HUDEP-2 (cell line): ENCODE measurements around the gene TCEANC2.

Experiments
- DNase-seq, 76 experiments: peaks; one replicate each; lab custom pipeline; 2025; ENCODE audit not compliant: unreplicated experiment in 76 of 76; lab: John Stamatoyannopoulos, UW

The TCEANC2 gene

GRCh38 chr1:54110996-54111395, 57.6 kb downstream of the TCEANC2 start:
- no peak for DNase-seq

- DNase-seq: no peak
Observed at GRCh38 chr1:54111624-54112023, 58.2 kb downstream of the TCEANC2 start.

- DNase-seq: no peak
Observed at GRCh38 chr1:54112027-54112426, 58.6 kb downstream of the TCEANC2 start.

- DNase-seq: no peak
Observed at GRCh38 chr1:54112705-54113368, 59.4 kb downstream of the TCEANC2 start.

- no peak for DNase-seq
Observed at GRCh38 chr1:54114001-54114400, 60.6 kb downstream of the TCEANC2 start.

- DNase-seq: no peak
Observed at GRCh38 chr1:54114955-54115354, 61.5 kb downstream of the TCEANC2 start.

GRCh38 chr1:54115520-54115919, 62.1 kb downstream of the TCEANC2 start:
- DNase-seq: no peak

- no peak for DNase-seq
Observed at GRCh38 chr1:54117815-54118563, 64.6 kb downstream of the TCEANC2 start.

GRCh38 chr1:54118704-54119103, 65.3 kb downstream of the TCEANC2 start:
- no peak for DNase-seq

GRCh38 chr1:54120018-54120697, 66.8 kb downstream of the TCEANC2 start:
- DNase-seq: no peak

GRCh38 chr1:54120698-54121481, 67.5 kb downstream of the TCEANC2 start:
- DNase-seq: no peak

GRCh38 chr1:54121482-54122134, 68.2 kb downstream of the TCEANC2 start:
- DNase-seq: peak in 56 of 76 experiments; percentile 5 to 79 (median 52)

GRCh38 chr1:54122135-54122751, 68.8 kb downstream of the TCEANC2 start:
- no peak for DNase-seq

- no peak for DNase-seq
Observed at GRCh38 chr1:54122992-54123391, 69.6 kb downstream of the TCEANC2 start.

- no peak for DNase-seq
Observed at GRCh38 chr1:54124472-54124871, 71.1 kb downstream of the TCEANC2 start.

GRCh38 chr1:54124906-54125305, 71.5 kb downstream of the TCEANC2 start:
- DNase-seq: no peak

- no peak for DNase-seq
Observed at GRCh38 chr1:54125386-54126070, 72.1 kb downstream of the TCEANC2 start.

- DNase-seq: no peak
Observed at GRCh38 chr1:54126271-54126815, 72.9 kb downstream of the TCEANC2 start.
